ENCODE results near the gene CADM1. TPM values are rescaled to one million over a fixed set of nuclear protein-coding genes. Genes with fewer than 3 reads are reported as not detected.

CADM1 gene
- total RNA-seq, 4 donors from 2014 or later: 17.1 to 49.8 (median 30.7) TPM

GRCh38 chr11:115497303-115497702 is 6.9 kb downstream of the CADM1 start:
- H3K9me3 ChIP-seq: peaks cover 0 to 4% (median 0%) of the 10 kb centered on the region in 4 donors
- no peak for TF ChIP-seq CTCF (IDR thresholded peaks at IDR 0.05)
- TF ChIP-seq POLR2A (IDR thresholded peaks at IDR 0.05): no peak
- no peak for TF ChIP-seq EP300 (IDR thresholded peaks at IDR 0.05)
- H3K36me3 ChIP-seq: no peaks in the 10 kb centered on the region
- no peak for DNase-seq (ENCODE audit: low spot score in 2 of 2)
- 51 to 57% methylated on average over 2 of the region's 2 CpGs for WGBS, 2 donors
- peaks cover 0 to 34% (median 0%) of the 10 kb centered on the region in 4 donors for H3K4me1 ChIP-seq
- peak overlapping the region in 2 of 4 donors; percentile 38 to 51 for H3K27ac ChIP-seq
- peaks cover 0 to 4% of the 10 kb centered on the region in 2 donors for H3K27me3 ChIP-seq
- no peak overlapping the region for H3K4me3 ChIP-seq

- no peak for DNase-seq (ENCODE audit: low spot score in 2 of 2)
- Histone ChIP-seq H3K4me3 (no peak overlapping the region), H3K36me3 (no peaks in the 10 kb centered on the region), H3K27me3 (no peaks in the 10 kb centered on the region), H3K9me3 (peaks cover 0 to 4% (median 0%) of the 10 kb centered on the region in 4 donors), H3K27ac (peak overlapping the region in 2 of 4 donors; percentile 38 to 51), H3K4me1 (peaks cover 0 to 31% (median 0%) of the 10 kb centered on the region in 4 donors)
- 35% methylated on average over 3 of the region's 3 CpGs for WGBS, 2 donors
- TF ChIP-seq CTCF (IDR thresholded peaks at IDR 0.05) (no peak), EP300 (IDR thresholded peaks at IDR 0.05) (no peak), POLR2A (IDR thresholded peaks at IDR 0.05) (no peak)
These were observed 7.3 kb downstream of the CADM1 start for GRCh38 chr11:115496892-115497291.

GRCh38 chr11:115493905-115494304 is 10.3 kb downstream of the CADM1 start:
- Histone ChIP-seq H3K27ac (no peak overlapping the region), H3K4me1 (peaks cover 0 to 15% (median 0%) of the 10 kb centered on the region in 4 donors), H3K27me3 (no peaks in the 10 kb centered on the region), H3K9me3 (peaks cover 0 to 4% (median 0%) of the 10 kb centered on the region in 4 donors), H3K4me3 (no peak overlapping the region), H3K36me3 (no peaks in the 10 kb centered on the region)
- no peak for TF ChIP-seq CTCF (IDR thresholded peaks at IDR 0.05)
- no peak for TF ChIP-seq EP300 (IDR thresholded peaks at IDR 0.05)
- no peak for TF ChIP-seq POLR2A (IDR thresholded peaks at IDR 0.05)
- WGBS, 2 donors: 95% methylated on average over 2 of the region's 2 CpGs
- no peak for DNase-seq (ENCODE audit: low spot score in 2 of 2)

GRCh38 chr11:115493488-115493887 is 10.7 kb downstream of the CADM1 start:
- Histone ChIP-seq H3K4me1 (peaks cover 0 to 15% (median 0%) of the 10 kb centered on the region in 4 donors), H3K27me3 (no peaks in the 10 kb centered on the region), H3K27ac (no peak overlapping the region), H3K4me3 (no peak overlapping the region), H3K36me3 (no peaks in the 10 kb centered on the region), H3K9me3 (peaks cover 0 to 4% (median 0%) of the 10 kb centered on the region in 4 donors)
- TF ChIP-seq EP300 (IDR thresholded peaks at IDR 0.05) (no peak), POLR2A (IDR thresholded peaks at IDR 0.05) (no peak), CTCF (IDR thresholded peaks at IDR 0.05) (no peak)
- 68 to 89% methylated on average over 1 of the region's 1 CpG for WGBS, 2 donors
- DNase-seq (ENCODE audit: low spot score in 2 of 2): no peak

- Histone ChIP-seq H3K27ac (no peak overlapping the region), H3K27me3 (no peaks in the 10 kb centered on the region), H3K4me3 (no peak overlapping the region), H3K36me3 (no peaks in the 10 kb centered on the region), H3K9me3 (peaks cover 0 to 4% (median 0%) of the 10 kb centered on the region in 4 donors), H3K4me1 (no peaks in the 10 kb centered on the region)
- TF ChIP-seq EP300 (IDR thresholded peaks at IDR 0.05) (no peak), CTCF (IDR thresholded peaks at IDR 0.05) (no peak), POLR2A (IDR thresholded peaks at IDR 0.05) (no peak)
- 93 to 95% methylated on average over 4 of the region's 4 CpGs for WGBS, 2 donors
- no peak for DNase-seq (ENCODE audit: low spot score in 2 of 2)
These were observed 14.7 kb downstream of the CADM1 start for GRCh38 chr11:115489466-115489865.
